Ascending aorta (tissue), 2 donors: ENCODE measurements around the gene CLIC4. TPM values are rescaled to one million over a fixed set of nuclear protein-coding genes. Genes with fewer than 3 reads are reported as not detected.
A peak's percentile ranks its signal among the peaks of the same experiment; 100 is the strongest.
"Not testable (repeated sequence)": the region's sequence is repeated elsewhere in the genome, so short reads cannot be mapped to it uniquely, and the experiment has no call there.

Source experiments
- DNase-seq, 2 donors: peaks; one replicate each; pipeline ENCODE4 v3.0.0-alpha.2; 2019; ENCODE audit warnings: low spot score in 2 of 2
- H3K27ac ChIP-seq, 2 donors: fragments of 200-600 bp; sonication (generic); one replicate each; pipeline ENCODE4 v1.5.1; 2016 to 2017; ENCODE audit warnings: mild to moderate bottlenecking in 1 of 2
- H3K27me3 ChIP-seq: fragments of 200-600 bp; sonication (generic); one replicate; pipeline ENCODE4 v1.5.1; 2017
- H3K36me3 ChIP-seq, 2 donors: fragments of 200-600 bp; sonication (generic); one replicate each; pipeline ENCODE4 v1.5.1; 2016
- H3K4me1 ChIP-seq, 2 donors: fragments of 200-600 bp; sonication (generic); one replicate each; pipeline ENCODE4 v1.5.1; 2016 to 2017; ENCODE audit warnings: mild to moderate bottlenecking in 1 of 2
- H3K4me3 ChIP-seq, 2 donors: fragments of 200-600 bp; sonication (generic); one replicate each; pipeline ENCODE4 v1.5.1; 2016 to 2017; ENCODE audit warnings: mild to moderate bottlenecking in 1 of 2
- H3K9me3 ChIP-seq, 2 donors: fragments of 200-600 bp; sonication (generic); one replicate each; pipeline ENCODE4 v1.5.1; 2016
- CTCF ChIP-seq, 3 experiments: fragments of 200-600 bp in 2 of 3; fragments of 450-650 bp in 1 of 3; sonication (generic) in 2 of 3; IDR thresholded peaks; one replicate each; pipeline ENCODE4 v1.5.1; 2016 to 2019; ENCODE audit warnings: antibody characterized with exemption in 3 of 3, mild to moderate bottlenecking in 1 of 3, moderate library complexity in 1 of 3
- intact Hi-C: fragments of 100-400 bp; cut with DNase I; formaldehyde crosslinking; loops from one replicate; pipeline ENCODE4 v1.15.1; 2023
- total RNA-seq: library from RNA; depleted of rRNA; stranded (reverse); fragments of >200 nt; gene quantifications from one replicate; pipeline ENCODE4 v1.1.0, GENCODE V29; 2016

CLIC4 gene
- total RNA-seq, 1 donor from 2014 or later = 494 TPM

- DNase-seq = peak; percentile 23 to 86
- Histone ChIP-seq H3K4me1 (peaks cover 11 to 15% of the 10 kb centered on the region in 2 donors), H3K9me3 (no peaks in the 10 kb centered on the region), H3K27me3 (no peaks in the 10 kb centered on the region), H3K27ac (peak overlapping the region; percentile 54 to 76), H3K36me3 (no peaks in the 10 kb centered on the region), H3K4me3 (no peak overlapping the region)
- intact Hi-C loops = no loop called here
- TF ChIP-seq CTCF (IDR thresholded peaks at IDR 0.05) = no peak
Observed at GRCh38 chr1:24714859-24715520, 30.3 kb upstream of the CLIC4 start.

GRCh38 chr1:24715658-24716057 is 29.6 kb upstream of the CLIC4 start:
- intact Hi-C loops = no loop called here
- TF ChIP-seq CTCF (IDR thresholded peaks at IDR 0.05) = no peak
- Histone ChIP-seq H3K4me3 (no peak overlapping the region), H3K4me1 (peaks cover 15 to 18% of the 10 kb centered on the region in 2 donors), H3K36me3 (no peaks in the 10 kb centered on the region), H3K9me3 (no peaks in the 10 kb centered on the region), H3K27ac (peak overlapping the region; percentile 54 to 76), H3K27me3 (no peaks in the 10 kb centered on the region)
- no peak for DNase-seq

GRCh38 chr1:24717887-24718650 is 27.2 kb upstream of the CLIC4 start:
- intact Hi-C loops = no loop called here
- no peak for TF ChIP-seq CTCF (IDR thresholded peaks at IDR 0.05)
- peak overlapping the region in 1 of 2 donors; percentile 87 for H3K27ac ChIP-seq
- H3K4me1 ChIP-seq = peaks cover 15 to 20% of the 10 kb centered on the region in 2 donors
- DNase-seq = no peak
- no peaks in the 10 kb centered on the region for H3K27me3 ChIP-seq
- no peaks in the 10 kb centered on the region for H3K9me3 ChIP-seq
- no peak overlapping the region for H3K4me3 ChIP-seq
- no peaks in the 10 kb centered on the region for H3K36me3 ChIP-seq

GRCh38 chr1:24720152-24720551 is 25.1 kb upstream of the CLIC4 start:
- Histone ChIP-seq H3K36me3 (no peaks in the 10 kb centered on the region), H3K27me3 (no peaks in the 10 kb centered on the region), H3K4me3 (no peak overlapping the region), H3K27ac (peak overlapping the region; percentile 76 to 87), H3K4me1 (peaks cover 10 to 22% of the 10 kb centered on the region in 2 donors), H3K9me3 (no peaks in the 10 kb centered on the region)
- peak; percentile 87 to 93 for DNase-seq
- intact Hi-C loops = loop anchor here (1.0 kb wide), 1 partner anchor 25 kb away; the partner anchor contains the start of gene CLIC4
- TF ChIP-seq CTCF (IDR thresholded peaks at IDR 0.05) = no peak

- no peak for TF ChIP-seq CTCF (IDR thresholded peaks at IDR 0.05)
- Histone ChIP-seq H3K4me1 (peaks cover 10 to 24% of the 10 kb centered on the region in 2 donors), H3K27me3 (no peaks in the 10 kb centered on the region), H3K4me3 (no peak overlapping the region), H3K27ac (peak overlapping the region in 1 of 2 donors; percentile 87), H3K9me3 (no peaks in the 10 kb centered on the region), H3K36me3 (no peaks in the 10 kb centered on the region)
- intact Hi-C loops = no loop called here
- no peak for DNase-seq
Observed at GRCh38 chr1:24721533-24721932, 23.7 kb upstream of the CLIC4 start.

- H3K4me3 ChIP-seq, DNase-seq, intact Hi-C loops, H3K27me3 ChIP-seq, H3K36me3 ChIP-seq, H3K9me3 ChIP-seq, H3K27ac ChIP-seq: not testable (repeated sequence)
- peaks cover 10 to 24% of the 10 kb centered on the region in 2 donors for H3K4me1 ChIP-seq
Observed at GRCh38 chr1:24722073-24723035, 22.9 kb upstream of the CLIC4 start.
